ENCODE data around the gene ABCD1.
"Not testable (repeated sequence)": the region's sequence is repeated elsewhere in the genome, so short reads cannot be mapped to it uniquely, and the experiment has no call there.

ABCD1 gene

GRCh38 chrX:153733651-153734240 is 9.1 kb downstream of the ABCD1 start:
- no peak for TF ChIP-seq PAX5 (IDR thresholded peaks at IDR 0.05; ENCODE audit: insufficient read depth, low read length, severe bottlenecking)
- TF ChIP-seq POU2F2 (IDR thresholded peaks at IDR 0.05; ENCODE audit: low read depth, low read length), result no peak
- no peak for TF ChIP-seq TAF1 (IDR thresholded peaks at IDR 0.05; ENCODE audit: low read depth, low read length)
- no peak for TF ChIP-seq POLR2AphosphoS5 (IDR thresholded peaks at IDR 0.05; ENCODE audit: low read depth, low read length)
- no peak for TF ChIP-seq POLR2A (IDR thresholded peaks at IDR 0.05; ENCODE audit: low read depth, low read length)
- TF ChIP-seq SPI1 (IDR thresholded peaks at IDR 0.05; ENCODE audit: low read depth, low read length), result no peak
- no peak for FAIRE-seq
- DNase-seq (ENCODE audit: insufficient read length, low spot score), result no peak

- DNase-seq (ENCODE audit: insufficient read length, low spot score), result no peak
- no peak for FAIRE-seq
- no peak for TF ChIP-seq POLR2A (IDR thresholded peaks at IDR 0.05; ENCODE audit: low read depth, low read length)
- TF ChIP-seq SPI1 (IDR thresholded peaks at IDR 0.05; ENCODE audit: low read depth, low read length), result no peak
- TF ChIP-seq POU2F2 (IDR thresholded peaks at IDR 0.05; ENCODE audit: low read depth, low read length), result no peak
- no peak for TF ChIP-seq POLR2AphosphoS5 (IDR thresholded peaks at IDR 0.05; ENCODE audit: low read depth, low read length)
- no peak for TF ChIP-seq TAF1 (IDR thresholded peaks at IDR 0.05; ENCODE audit: low read depth, low read length)
- TF ChIP-seq PAX5 (IDR thresholded peaks at IDR 0.05; ENCODE audit: insufficient read depth, low read length, severe bottlenecking), result no peak
Observed at GRCh38 chrX:153734871-153735270, 10.2 kb downstream of the ABCD1 start.

- TF ChIP-seq POU2F2 (IDR thresholded peaks at IDR 0.05; ENCODE audit: low read depth, low read length) (0 out of 2 replicates have a peak, but pooled peaks have one; percentile 13), TAF1 (IDR thresholded peaks at IDR 0.05; ENCODE audit: low read depth, low read length) (no peak)
- peak; percentile 95 for FAIRE-seq
- DNase-seq (ENCODE audit: insufficient read length, low spot score), result no peak
Observed at GRCh38 chrX:153735274-153735673, 10.6 kb downstream of the ABCD1 start.

- FAIRE-seq (no peak), DNase-seq (ENCODE audit: insufficient read length, low spot score) (no peak)
- TF ChIP-seq TAF1 (IDR thresholded peaks at IDR 0.05; ENCODE audit: low read depth, low read length) (no peak), PAX5 (IDR thresholded peaks at IDR 0.05; ENCODE audit: insufficient read depth, low read length, severe bottlenecking) (no peak), POU2F2 (IDR thresholded peaks at IDR 0.05; ENCODE audit: low read depth, low read length) (no peak)
Observed at GRCh38 chrX:153736071-153736820, 11.6 kb downstream of the ABCD1 start.

- DNase-seq (ENCODE audit: insufficient read length, low spot score) (no peak), FAIRE-seq (peak; percentile 13)
- TF ChIP-seq POLR2AphosphoS5 (IDR thresholded peaks at IDR 0.05; ENCODE audit: low read depth, low read length), result no peak
- no peak for TF ChIP-seq TAF1 (IDR thresholded peaks at IDR 0.05; ENCODE audit: low read depth, low read length)
- TF ChIP-seq POU2F2 (IDR thresholded peaks at IDR 0.05; ENCODE audit: low read depth, low read length), result no peak
- no peak for TF ChIP-seq SPI1 (IDR thresholded peaks at IDR 0.05; ENCODE audit: low read depth, low read length)
- TF ChIP-seq POLR2A (IDR thresholded peaks at IDR 0.05; ENCODE audit: low read depth, low read length), result no peak
- no peak for TF ChIP-seq PAX5 (IDR thresholded peaks at IDR 0.05; ENCODE audit: insufficient read depth, low read length, severe bottlenecking)
Observed at GRCh38 chrX:153736871-153737441, 12.3 kb downstream of the ABCD1 start.

GRCh38 chrX:153738056-153738605 is 13.5 kb downstream of the ABCD1 start:
- DNase-seq (ENCODE audit: insufficient read length, low spot score) (no peak), FAIRE-seq (no peak)
- TF ChIP-seq POLR2AphosphoS5 (IDR thresholded peaks at IDR 0.05; ENCODE audit: low read depth, low read length), result no peak

- TF ChIP-seq POLR2A (IDR thresholded peaks at IDR 0.05; ENCODE audit: low read depth, low read length), result no peak
- TF ChIP-seq POLR2AphosphoS5 (IDR thresholded peaks at IDR 0.05; ENCODE audit: low read depth, low read length), result no peak
- TF ChIP-seq SPI1 (IDR thresholded peaks at IDR 0.05; ENCODE audit: low read depth, low read length), result no peak
- TF ChIP-seq POU2F2 (IDR thresholded peaks at IDR 0.05; ENCODE audit: low read depth, low read length), result no peak
- no peak for TF ChIP-seq TAF1 (IDR thresholded peaks at IDR 0.05; ENCODE audit: low read depth, low read length)
- TF ChIP-seq PAX5 (IDR thresholded peaks at IDR 0.05; ENCODE audit: insufficient read depth, low read length, severe bottlenecking), result no peak
- DNase-seq (ENCODE audit: insufficient read length, low spot score) (no peak), FAIRE-seq (no peak)
Observed at GRCh38 chrX:153739754-153740486, 15.3 kb downstream of the ABCD1 start.

GRCh38 chrX:153740631-153741222 is 16.1 kb downstream of the ABCD1 start:
- FAIRE-seq (peak; percentile 72), DNase-seq (ENCODE audit: insufficient read length, low spot score) (no peak)
- no peak for TF ChIP-seq POLR2AphosphoS5 (IDR thresholded peaks at IDR 0.05; ENCODE audit: low read depth, low read length)
- no peak for TF ChIP-seq POU2F2 (IDR thresholded peaks at IDR 0.05; ENCODE audit: low read depth, low read length)
- no peak for TF ChIP-seq TAF1 (IDR thresholded peaks at IDR 0.05; ENCODE audit: low read depth, low read length)
- TF ChIP-seq SPI1 (IDR thresholded peaks at IDR 0.05; ENCODE audit: low read depth, low read length), result no peak
- no peak for TF ChIP-seq POLR2A (IDR thresholded peaks at IDR 0.05; ENCODE audit: low read depth, low read length)
- no peak for TF ChIP-seq PAX5 (IDR thresholded peaks at IDR 0.05; ENCODE audit: insufficient read depth, low read length, severe bottlenecking)

- TF ChIP-seq POLR2AphosphoS5 (IDR thresholded peaks at IDR 0.05; ENCODE audit: low read depth, low read length), result no peak
- TF ChIP-seq SPI1 (IDR thresholded peaks at IDR 0.05; ENCODE audit: low read depth, low read length), result no peak
- TF ChIP-seq POU2F2 (IDR thresholded peaks at IDR 0.05; ENCODE audit: low read depth, low read length), result no peak
- TF ChIP-seq POLR2A (IDR thresholded peaks at IDR 0.05; ENCODE audit: low read depth, low read length), result no peak
- TF ChIP-seq PAX5 (IDR thresholded peaks at IDR 0.05; ENCODE audit: insufficient read depth, low read length, severe bottlenecking), result no peak
- TF ChIP-seq TAF1 (IDR thresholded peaks at IDR 0.05; ENCODE audit: low read depth, low read length), result no peak
- DNase-seq (ENCODE audit: insufficient read length, low spot score) (no peak), FAIRE-seq (no peak)
Observed at GRCh38 chrX:153741446-153741845, 16.8 kb downstream of the ABCD1 start.

GRCh38 chrX:153742111-153742510 is 17.5 kb downstream of the ABCD1 start:
- FAIRE-seq; DNase-seq (ENCODE audit: insufficient read length, low spot score): not testable (repeated sequence)

GRCh38 chrX:153742796-153743467 is 18.3 kb downstream of the ABCD1 start:
- FAIRE-seq, result not testable (repeated sequence)

GRCh38 chrX:153743468-153744209 is 19.0 kb downstream of the ABCD1 start:
- FAIRE-seq; DNase-seq (ENCODE audit: insufficient read length, low spot score): not testable (repeated sequence)

More at GRCh38 chrX:153742796-153743467, 18.3 kb downstream of the ABCD1 start:
- DNase-seq (ENCODE audit: insufficient read length, low spot score), result not testable (repeated sequence)

Data from GM12891 (cell line).